Uterus (tissue), 2 donors: ENCODE measurements around the gene SEC24B.

Source experiments
- POLR2A ChIP-seq, 2 donors: fragments of 450-650 bp; IDR thresholded peaks; one replicate each; pipeline ENCODE4 v1.6.1; 2016; ENCODE audit warnings: antibody characterized with exemption in 2 of 2, mild to moderate bottlenecking in 1 of 2, moderate library complexity in 1 of 2
- TF ChIP-seq, protein P1 (sequence below), 4 experiments: fragments of 200-600 bp in 2 of 4; fragments of 450-650 bp in 2 of 4; sonication (generic) in 2 of 4; IDR thresholded peaks; one replicate each; pipeline ENCODE4 v1.5.1; 2016 to 2019; ENCODE audit warnings: antibody characterized with exemption in 4 of 4, mild to moderate bottlenecking in 2 of 4, moderate library complexity in 1 of 4

DNA sequence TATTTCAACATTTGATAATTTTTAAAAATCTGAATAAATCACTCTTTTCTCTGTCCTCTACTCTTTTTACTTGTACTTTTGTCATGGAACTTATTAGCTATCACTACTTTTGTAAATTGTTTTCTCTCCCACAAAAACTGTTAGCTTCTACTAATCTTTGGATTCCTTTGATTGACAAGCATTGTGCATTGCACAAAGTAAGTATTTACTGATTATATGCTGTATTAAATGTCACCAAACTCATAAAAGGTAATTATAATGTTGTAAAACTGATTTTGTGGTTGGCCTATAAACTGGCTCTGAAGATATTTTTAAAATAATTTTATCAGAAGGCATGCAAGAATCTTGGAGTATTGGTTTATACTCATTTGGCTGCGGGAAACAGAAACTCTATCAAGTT, 15.0 kb upstream of the SEC24B start:
- no peak for TF ChIP-seq POLR2A (IDR thresholded peaks at IDR 0.05)
- TF ChIP-seq, protein P1, sequence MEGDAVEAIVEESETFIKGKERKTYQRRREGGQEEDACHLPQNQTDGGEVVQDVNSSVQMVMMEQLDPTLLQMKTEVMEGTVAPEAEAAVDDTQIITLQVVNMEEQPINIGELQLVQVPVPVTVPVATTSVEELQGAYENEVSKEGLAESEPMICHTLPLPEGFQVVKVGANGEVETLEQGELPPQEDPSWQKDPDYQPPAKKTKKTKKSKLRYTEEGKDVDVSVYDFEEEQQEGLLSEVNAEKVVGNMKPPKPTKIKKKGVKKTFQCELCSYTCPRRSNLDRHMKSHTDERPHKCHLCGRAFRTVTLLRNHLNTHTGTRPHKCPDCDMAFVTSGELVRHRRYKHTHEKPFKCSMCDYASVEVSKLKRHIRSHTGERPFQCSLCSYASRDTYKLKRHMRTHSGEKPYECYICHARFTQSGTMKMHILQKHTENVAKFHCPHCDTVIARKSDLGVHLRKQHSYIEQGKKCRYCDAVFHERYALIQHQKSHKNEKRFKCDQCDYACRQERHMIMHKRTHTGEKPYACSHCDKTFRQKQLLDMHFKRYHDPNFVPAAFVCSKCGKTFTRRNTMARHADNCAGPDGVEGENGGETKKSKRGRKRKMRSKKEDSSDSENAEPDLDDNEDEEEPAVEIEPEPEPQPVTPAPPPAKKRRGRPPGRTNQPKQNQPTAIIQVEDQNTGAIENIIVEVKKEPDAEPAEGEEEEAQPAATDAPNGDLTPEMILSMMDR (IDR thresholded peaks at IDR 0.05): no peak
